GM18499 (cell line): ENCODE data around the gene TANGO6.

ENCODE experiments used
- ATAC-seq: cut with Tn5 transposase; IDR thresholded peaks from one replicate; pipeline ENCODE4 v1.9.1; 2021; ENCODE audit warnings: moderate number of reproducible peaks; ENCODE audit not compliant: insufficient read depth, unreplicated experiment

TANGO6 gene

DNA sequence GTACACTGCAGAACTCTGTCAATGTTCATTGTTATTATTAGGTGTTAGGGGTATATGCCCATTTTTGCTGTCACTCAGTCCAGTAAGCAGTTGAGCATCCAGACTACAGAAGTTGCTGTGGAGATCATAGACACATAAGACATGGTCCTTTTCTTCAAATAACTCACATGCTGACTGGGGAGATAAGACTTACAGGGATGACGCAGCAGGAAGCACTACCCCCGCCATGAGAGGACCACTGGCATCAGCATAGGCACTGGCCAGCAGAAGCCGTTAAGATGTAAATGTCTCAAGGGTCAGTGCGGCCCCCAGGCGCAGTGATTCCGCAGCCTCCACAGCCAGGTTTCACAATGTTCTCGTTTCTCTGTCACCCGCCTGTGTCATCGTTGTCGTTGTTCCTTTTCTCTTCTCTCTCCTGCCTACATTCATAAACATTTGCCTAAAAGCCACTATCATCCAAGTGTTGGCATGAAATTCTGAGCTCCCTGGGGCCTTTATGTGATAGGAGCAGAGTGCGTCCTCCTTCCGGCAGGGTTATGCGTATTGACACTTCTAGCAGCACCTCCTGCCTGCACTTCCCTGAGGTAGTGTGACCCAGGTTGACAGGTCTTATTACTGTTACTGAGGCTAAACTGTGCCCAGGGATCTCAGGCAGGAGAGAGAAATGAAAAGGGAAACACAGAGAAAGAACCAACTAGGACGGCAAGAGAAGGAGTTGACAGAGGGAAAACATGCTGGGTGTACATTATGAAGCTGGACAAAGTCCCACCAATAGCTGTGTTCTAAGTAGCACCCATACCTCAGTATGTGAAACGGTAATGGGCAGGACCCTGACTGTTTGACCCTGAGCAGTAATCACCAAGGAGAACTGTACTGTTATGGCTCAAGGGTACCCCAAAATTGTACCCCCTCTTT is 17.9 kb downstream of the TANGO6 start:
- ATAC-seq: no peak

DNA sequence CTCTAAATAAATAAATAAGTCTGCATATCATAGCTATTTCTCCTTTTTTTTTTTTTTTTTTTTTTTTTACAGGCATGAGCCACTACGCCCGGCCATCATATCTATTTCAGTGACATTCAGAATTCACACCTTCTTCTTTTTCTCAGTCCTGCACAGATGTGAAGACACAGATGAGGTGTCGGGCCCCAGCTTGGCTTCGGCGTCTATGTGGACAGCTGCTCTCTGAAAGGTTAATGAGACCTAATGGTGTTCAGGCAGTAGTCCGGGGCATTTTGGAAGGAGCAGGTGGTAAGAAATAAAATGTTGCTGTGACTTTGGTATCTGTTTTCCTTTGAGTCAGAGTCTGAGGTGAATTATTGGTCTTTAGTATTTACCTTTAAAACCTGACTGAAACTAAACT is 23.6 kb downstream of the TANGO6 start:
- ATAC-seq: no peak

DNA sequence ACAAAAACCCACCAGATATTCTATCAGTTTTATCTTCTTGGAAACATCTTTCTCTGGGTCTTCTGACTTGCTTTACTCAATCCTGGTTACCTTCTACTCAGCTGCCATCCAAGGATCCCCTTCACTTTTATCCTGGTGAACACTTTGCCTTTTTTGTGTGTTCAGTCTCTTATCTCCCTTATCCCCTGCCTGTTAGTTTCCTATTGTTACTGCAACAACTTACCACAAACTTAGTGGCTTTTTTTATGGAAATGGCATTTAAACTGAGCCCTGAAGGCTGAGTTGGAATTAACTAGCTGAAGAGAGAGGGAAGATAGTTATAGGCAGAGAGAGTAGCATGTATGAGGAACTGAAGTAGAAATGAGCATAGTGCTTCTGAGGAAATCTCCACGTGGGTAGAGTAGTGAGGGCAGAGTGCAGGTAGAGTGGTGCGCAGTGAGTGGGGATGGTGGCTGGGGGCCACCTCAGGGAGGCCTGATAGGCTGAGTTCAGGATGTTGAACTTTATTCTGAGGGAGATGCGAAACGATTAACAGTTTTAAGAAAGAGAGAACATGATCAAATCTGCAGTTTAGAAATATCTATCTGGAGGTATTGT is 26.3 kb downstream of the TANGO6 start:
- ATAC-seq: no peak

DNA sequence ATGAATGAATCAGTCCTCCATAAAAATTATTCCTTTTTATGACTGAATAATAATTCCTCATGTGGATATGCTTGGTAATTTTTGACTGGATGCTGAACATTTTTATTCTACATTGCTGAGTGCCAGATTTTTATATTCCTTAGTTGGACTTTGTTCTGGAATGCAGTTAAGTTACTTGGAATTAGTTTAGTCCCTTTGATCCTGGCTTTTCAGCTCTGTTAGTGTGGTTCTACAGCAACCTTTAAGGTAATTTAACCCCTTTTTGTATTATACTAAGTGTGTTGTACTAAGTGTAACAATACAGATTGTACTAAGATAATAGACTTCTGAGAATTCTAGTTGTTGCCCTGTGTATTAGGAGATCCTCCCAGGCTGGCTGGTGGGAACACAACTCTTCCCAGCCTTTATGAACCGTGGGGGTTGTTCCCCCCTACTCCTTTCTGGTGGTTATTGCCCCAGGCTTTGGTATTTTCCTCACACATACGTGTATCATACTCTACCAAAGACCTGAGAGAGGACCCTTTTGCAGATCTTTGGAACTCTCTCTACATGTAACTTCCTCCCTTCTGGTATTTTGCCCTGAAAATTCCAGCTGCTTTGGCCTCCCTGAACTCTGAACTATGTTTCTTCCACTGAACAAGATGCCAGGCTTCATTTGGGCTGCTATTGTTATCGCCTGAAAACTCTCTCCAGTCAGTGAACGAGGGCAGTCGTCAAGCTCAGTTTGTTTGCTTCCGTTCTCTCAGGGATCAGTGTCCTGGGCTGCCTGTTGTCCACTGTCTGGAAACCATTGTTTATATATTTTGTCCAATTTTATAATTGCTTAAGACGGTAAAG is 30.5 kb downstream of the TANGO6 start:
- ATAC-seq: no peak

DNA sequence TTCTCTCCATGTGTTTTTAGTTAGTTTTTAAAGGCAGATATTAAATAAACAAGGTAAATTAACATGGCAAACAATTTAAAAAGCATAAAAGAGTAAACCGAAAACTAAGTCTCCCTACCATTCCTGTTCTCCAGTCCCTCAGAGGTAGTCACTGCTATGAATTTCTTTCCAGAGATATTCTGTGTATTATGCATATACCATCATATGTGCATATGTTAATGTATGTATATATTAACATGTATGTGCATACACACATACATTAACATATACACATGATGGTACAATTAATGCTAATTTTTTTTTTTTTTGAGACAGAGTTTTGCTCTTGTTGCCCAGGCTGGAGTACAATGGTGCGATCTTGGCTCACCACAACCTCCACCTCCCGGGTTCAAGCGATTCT is 32.5 kb downstream of the TANGO6 start:
- no peak for ATAC-seq

DNA sequence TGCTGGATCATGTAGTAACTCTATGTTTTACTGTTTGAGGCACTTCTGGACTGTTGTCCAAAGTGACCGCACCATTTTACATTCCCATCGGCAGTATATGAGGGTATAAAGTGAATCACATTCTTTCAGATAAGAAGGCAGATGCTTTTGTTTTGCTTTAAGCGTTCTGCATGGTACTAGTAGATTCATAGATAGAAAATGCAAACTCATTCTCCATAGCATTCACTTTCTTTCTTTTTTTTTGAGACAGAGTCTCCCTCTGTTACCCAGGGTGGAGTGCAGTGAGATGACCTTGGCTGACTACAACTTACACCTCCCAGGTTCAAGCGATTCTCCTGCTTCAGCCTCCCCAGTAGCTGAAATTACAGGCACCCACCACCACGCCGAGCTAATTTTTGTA is 40.4 kb downstream of the TANGO6 start:
- no peak for ATAC-seq

DNA sequence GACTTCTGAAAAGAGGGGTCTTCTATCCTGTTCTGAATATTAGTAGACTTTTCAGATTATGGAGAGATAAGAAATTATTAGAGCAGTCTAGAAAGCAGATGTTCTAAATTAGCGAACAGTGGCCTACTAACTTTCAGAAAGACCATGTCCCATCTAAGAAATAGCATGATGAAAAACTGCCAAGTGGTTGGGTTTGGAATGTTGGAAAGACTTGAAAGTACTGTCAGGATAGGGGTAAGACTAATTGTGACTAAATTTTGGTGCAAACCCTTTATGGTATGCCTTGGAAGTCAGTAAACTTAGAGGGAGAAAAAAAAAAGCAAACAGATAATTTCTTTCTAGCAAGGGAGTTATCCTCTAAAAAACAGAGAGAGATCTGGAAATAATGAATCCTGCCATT is 41.1 kb downstream of the TANGO6 start:
- ATAC-seq: no peak

DNA sequence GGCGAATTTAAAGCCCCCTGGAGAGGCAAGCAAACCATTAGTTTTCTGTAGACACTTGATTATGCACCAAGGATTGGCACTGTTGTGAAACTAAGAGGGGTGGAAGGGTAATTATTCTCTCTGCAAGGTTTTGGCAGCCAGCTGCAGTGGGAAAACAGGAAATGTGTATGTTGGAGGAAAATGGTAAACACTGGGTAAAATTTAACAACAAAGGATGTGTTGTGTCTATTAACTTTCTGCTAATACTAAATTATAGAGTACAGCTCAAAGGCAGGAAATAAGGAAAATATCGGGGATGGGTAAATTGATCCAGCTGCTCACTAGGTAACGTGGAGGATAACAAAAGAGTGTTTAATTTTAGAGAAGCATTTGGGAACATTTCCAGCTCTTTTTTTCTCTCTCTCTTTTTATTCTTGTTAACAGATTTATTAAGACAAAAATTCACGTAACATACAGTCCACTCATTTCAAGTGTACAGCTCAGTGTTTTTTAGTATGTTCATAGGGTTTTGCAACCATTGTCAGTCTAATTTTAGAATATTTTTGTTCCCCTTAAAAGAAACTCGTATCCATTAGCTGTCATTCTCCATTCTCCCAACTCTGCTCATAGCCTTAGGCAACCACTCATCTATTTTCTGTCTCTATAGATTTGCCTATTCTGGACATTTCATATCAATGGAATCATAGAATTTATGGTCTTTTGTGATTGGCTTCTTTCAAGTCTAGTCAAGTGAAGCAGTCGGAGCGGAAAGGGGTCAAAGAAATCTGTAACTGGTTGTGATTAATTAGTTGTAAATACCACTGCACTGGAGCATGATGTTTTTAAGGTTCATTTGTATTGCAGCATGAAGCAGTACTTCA is 41.8 kb downstream of the TANGO6 start:
- ATAC-seq: no peak

DNA sequence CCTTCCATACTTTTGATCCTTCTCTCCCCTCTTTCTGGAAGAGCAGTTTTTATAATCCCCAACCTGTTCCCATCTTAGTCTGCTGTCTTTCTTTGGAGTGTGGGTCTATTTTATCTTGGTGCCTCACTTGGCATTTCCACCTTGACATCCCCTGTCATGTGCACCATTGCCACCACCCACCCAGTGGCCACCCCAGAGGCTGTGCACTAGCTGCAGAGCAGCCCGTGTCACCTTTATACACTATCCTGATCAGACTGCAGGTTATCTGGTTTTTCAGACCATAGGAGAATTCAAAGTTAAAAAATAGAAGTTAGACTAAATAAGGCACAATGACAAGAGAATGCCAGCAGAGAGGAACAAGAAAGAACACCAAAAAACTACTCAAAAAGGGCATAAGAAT is 43.8 kb downstream of the TANGO6 start:
- ATAC-seq: no peak

DNA sequence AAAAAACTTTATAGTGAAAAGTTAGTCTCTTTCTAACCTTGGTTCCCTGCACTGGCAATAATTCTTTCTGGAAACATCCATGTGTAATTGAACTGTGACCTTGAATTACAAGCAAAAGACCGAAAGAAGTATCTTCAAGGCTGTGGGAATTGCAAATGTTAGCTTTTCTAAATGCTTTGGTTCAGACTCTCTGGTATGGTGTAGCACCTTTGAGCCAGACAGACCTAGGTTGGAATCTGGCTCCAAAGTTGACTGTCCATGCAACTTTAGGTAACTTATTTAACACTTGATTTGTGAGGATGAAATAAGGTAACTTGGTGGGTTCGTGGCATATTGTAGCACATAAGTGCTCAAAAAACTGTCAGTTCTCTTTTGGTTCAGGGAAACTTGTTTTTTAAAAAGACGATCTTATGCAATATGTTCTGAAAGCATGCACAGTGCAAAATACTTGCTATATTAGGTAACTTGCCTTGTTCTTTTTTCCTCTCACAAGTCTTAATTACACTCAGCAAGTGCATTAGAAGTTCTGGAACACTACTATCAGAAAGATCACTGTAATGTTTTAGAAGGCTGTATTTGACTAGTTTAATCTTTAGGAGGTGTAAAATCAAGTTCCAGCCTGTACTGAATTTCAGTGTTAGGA is 46.3 kb downstream of the TANGO6 start:
- no peak for ATAC-seq

DNA sequence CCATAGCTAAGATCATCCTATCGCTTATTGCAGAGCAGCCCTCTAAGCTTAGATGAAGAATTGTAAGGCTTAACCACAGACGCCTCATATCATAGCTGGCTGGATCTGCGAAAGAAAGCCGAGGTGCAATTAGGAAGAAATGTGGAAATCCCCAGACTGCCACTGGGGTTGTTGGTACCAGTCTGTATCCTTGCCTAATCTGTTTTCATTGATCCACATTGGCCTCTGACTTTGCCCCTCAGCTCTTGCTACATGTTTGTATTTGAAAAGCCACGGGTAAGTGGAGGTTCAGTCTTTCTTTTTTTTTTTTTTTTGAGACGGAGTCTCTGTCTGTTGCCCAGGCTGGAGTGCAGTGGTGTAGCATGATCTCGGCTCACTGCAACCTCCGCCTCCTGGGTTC is 48.9 kb downstream of the TANGO6 start:
- no peak for ATAC-seq

DNA sequence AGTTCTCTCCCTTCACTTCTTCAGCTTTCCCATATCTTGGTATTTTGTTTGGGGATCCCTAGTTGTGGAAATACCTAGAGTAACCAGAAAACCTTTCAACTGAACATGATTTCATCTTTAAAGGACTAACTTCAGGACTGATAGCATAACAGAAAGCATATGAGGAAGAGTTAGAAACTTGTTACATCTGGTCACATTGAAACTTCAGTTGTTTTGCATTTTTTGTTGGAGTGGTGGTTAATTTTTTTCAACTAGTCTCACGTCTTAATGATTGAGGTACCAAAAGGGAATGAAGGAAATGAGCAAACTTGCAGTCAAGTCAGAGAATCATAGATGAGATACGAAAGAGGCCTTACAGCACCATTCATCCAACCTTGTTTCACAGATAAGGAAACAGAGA is 49.6 kb downstream of the TANGO6 start:
- no peak for ATAC-seq

DNA sequence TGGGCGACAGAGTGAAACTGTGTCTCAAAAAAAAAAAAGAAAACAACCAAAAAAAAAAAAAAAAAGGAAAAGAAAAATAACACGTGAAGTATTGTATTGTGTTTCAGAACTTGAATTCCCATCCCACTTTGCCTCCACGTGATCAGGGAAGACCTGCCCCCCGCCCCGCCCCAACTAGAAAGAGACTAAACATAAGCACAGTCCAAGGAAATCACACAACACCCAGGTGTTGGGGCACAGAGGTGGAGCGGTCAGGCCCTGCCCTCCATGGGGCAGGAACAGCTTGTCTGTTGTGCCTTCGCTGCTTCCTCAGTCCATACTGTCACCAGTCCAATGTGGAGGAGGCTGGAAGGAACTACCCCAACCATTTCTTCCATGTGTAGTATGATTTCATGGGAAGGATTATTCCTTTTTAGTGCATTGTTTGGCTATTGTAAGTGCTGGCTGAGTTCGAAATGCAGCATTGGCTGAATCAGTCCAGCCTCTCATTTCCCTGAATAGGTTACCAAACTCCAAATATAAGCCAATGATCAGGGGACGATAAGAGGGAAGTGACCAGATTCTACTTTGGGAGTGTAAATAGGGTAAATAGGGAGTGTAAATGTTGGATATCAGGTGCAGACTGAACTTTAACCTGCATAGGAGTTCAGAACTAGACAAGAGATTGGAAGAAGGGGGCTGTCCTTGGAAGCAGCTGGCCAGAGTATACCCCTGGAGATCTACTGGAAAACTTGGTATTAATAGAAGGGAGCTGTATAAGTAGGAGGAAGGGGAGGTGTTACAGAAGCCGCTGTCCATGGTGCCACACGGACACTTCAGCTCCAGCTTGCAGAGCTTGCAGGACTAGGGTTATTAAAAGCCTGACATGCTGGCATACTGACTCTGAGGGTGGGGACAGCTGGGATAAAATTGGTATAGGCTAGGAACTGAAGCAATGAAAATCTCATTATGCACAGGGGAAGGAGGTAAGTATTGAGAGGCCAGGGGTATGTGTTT is 50.7 kb downstream of the TANGO6 start:
- ATAC-seq: no peak

DNA sequence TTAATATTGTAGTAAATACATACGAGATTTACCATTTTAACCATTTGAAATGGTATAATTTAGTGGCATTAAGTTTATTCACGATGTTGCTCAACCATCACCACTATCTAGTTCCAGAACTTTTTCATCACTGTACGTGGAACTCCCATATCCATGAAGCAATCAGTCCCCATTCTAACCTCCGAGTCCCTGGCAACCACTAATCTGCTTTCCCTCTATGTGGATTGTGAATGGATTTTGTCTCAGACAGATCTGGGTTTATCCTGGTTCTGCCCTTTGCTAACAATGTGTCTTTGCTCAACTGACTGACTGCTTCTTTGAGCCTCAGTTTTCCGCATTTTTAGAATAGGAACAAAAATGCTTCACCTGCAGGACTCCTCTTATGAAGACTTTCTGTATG is 51.4 kb downstream of the TANGO6 start:
- ATAC-seq: no peak

DNA sequence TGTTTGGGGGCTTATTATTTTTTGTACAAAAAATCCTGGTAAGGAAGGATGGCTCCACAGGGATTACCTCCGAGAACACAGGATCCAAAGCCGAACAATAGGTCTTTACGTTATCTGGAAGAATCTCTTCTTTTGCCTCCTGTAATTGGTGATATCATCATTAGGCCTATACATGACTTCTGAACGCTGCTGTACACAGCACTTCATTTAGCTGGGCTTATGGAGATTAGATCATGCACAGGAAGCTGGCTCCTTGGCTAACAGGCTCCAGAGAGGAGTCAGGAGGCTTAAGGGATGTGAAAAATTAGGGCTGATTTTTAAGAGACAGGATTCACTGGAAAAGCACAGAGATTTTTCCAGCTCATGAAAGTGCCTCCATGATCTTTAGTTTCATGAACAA is 54.7 kb downstream of the TANGO6 start:
- no peak for ATAC-seq

DNA sequence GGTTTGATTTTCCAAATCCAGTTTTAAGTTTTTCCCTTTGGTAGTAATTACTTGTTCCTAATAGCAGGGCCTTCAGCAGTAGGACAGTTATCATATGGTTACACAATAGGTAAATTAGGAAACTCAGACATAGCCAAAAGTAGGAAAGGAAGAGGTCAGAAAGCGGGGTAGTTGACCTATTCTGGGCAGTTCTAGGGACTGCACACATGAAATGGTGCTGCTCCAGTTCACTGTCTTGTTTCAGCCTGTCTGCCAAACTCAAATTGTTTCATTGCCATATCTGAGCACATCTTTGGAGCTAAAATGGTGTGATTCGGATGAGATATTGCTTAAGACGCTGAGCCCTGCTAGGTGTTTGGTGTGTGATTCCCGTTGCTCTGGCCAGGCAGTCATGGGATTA is 56.7 kb downstream of the TANGO6 start:
- ATAC-seq: no peak

DNA sequence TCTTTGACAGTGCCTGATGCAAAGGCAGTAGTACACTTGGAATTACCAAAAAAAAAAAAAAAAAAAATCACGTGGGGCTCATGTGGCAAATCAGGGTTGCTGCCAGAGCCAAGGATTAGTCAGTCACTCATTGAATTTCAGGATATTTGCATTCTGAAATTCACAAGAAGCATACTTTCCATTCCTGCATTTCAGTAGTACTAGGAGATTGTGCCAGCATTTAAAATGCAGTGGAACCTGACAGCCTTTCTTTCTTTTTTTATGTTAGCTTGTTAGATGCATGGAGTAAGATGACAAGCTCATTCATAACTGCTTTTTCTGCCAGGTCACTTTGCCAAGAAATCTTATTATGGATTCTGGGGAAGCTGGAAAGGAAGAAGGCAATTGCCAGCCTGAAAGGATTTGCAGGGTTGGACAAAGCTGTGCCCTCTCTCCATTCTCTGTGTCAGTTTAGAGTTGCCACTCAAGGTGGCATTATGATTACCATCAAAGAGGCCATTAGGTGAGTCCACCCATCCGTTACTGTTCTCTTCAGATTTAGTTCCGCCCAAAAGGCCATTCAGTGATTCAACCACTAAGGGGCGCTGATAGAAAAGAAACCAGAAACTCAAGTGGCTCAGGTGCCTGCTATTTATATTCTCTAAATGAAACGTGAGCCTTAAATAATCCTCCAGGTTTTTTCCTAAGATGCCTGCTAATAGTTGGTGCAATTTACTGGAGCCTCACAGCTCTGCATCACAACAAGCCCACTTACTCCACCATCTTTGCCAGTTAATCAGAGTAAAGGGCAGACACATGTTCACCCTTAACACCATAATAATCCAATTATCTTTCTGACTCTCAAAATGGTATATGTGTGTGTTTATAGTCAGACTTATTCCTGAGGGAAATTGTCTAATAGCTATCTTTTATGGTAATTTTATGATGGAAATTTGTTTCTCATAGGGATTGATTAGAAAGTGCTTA is 59.0 kb downstream of the TANGO6 start:
- no peak for ATAC-seq
